Measurements from ENCODE around the gene BOC. TPM values are rescaled to one million over a fixed set of nuclear protein-coding genes. Genes with fewer than 3 reads are reported as not detected.

The BOC gene
- total and polyA plus RNA-seq, 12 donors, result 2.1 to 13.9 (median 4.9) TPM

DNA sequence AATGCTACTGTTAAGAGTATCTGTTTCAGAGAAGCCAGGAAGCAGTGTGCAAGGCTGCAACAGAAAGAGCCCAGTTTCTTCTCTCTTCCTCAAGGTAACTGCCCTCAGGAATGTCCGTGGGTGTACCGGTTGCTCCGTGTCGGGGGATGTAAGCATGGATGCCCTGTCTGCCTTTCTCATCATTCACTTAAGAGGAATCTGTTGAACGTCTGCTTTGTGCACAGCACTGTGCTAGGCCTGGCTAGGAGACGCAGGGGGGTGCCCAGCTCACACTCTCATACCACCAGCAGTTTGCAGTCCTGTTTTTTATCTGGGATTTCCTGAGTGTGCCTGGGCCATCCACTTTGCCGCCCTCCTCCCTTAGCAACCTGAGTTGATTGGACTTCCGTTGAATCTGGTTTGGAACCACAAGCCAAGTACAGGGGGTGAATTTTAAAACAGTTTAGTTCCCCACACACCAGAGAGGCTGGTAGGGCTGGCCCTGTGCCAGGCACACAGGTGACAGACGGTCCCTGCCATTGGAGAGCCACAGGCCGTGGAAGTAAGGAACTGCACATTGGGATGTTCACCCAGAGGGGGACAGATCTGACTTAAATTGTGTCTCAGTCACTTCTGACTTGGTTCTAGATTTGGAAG, 11.2 kb downstream of the BOC start:
- 51 to 52% methylated on average over 10 of the region's 10 CpGs for WGBS, 2 donors
- TF ChIP-seq, protein P1, sequence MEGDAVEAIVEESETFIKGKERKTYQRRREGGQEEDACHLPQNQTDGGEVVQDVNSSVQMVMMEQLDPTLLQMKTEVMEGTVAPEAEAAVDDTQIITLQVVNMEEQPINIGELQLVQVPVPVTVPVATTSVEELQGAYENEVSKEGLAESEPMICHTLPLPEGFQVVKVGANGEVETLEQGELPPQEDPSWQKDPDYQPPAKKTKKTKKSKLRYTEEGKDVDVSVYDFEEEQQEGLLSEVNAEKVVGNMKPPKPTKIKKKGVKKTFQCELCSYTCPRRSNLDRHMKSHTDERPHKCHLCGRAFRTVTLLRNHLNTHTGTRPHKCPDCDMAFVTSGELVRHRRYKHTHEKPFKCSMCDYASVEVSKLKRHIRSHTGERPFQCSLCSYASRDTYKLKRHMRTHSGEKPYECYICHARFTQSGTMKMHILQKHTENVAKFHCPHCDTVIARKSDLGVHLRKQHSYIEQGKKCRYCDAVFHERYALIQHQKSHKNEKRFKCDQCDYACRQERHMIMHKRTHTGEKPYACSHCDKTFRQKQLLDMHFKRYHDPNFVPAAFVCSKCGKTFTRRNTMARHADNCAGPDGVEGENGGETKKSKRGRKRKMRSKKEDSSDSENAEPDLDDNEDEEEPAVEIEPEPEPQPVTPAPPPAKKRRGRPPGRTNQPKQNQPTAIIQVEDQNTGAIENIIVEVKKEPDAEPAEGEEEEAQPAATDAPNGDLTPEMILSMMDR (IDR thresholded peaks at IDR 0.05), result no peak
- Histone ChIP-seq H3K9me3 (no peaks in the 10 kb centered on the region), H3K27me3 (peaks cover 0 to 11% (median 0%) of the 10 kb centered on the region in 7 donors), H3K4me3 (no peak overlapping the region), H3K27ac (peak overlapping the region in 1 of 10 donors; percentile 71), H3K4me1 (peaks cover 0 to 46% (median 7%) of the 10 kb centered on the region in 9 donors), H3K36me3 (peaks cover 0 to 8% (median 0%) of the 10 kb centered on the region in 9 donors)
- ATAC-seq (no peak), DNase-seq (no peak)
- intact Hi-C loops (cut with DNase I), result no loop called here

DNA sequence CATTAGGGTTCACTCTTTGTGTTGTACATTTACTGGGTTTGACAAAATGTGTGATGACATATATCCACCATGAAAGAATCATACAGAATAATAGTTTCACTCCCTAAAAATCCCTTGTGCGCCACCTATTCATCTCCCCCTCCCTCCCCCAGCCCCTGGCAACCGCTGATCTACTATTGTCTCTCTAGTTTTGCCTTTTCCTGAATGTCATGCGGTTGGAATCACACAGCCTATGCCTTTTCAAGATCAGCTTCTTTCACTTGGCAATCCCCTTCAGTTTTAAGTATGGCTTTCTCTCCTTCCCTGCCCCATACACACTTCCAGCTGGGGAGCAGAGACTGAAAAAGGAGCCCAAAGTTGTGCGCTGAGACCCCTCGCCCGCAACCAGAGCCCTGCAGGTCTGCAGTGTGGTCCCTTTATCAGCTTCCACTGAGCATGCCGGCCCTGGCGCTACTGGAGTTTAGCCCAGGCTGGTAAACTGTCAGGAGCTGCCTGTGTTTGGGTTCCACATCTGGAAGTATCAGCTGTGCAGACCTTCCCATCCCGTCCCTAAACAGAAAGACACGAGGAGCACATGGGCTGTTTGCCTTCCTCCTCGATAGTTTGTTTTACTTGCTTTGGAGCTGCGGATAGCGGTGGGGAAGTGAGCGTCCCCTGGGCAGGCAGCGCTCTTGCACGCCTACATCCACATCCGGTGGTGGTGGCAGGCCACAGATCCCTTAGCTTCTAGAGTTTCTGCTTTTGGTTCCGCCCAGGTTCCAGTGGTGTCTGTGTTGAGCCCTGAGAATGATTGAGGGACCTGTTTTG, 12.3 kb downstream of the BOC start:
- peak in 1 of 2 donors; percentile 28 for DNase-seq
- peaks cover 0 to 51% (median 7%) of the 10 kb centered on the region in 9 donors for H3K4me1 ChIP-seq
- 57 to 58% methylated on average over 18 of the region's 18 CpGs for WGBS, 2 donors
- H3K4me3 ChIP-seq, result peak overlapping the region in 3 of 10 donors; percentile 15 to 19 (median 18)
- TF ChIP-seq, protein P1 (IDR thresholded peaks at IDR 0.05), result no peak
- peaks cover 0 to 6% (median 0%) of the 10 kb centered on the region in 7 donors for H3K27me3 ChIP-seq
- ATAC-seq, result peak in 7 of 8 donors; percentile 29 to 62 (median 48)
- intact Hi-C loops (cut with DNase I), result no loop called here
- H3K36me3 ChIP-seq, result peaks cover 0 to under 1% (median 0%) of the 10 kb centered on the region in 9 donors
- no peaks in the 10 kb centered on the region for H3K9me3 ChIP-seq
- peak overlapping the region in 2 of 10 donors; percentile 35 to 36 for H3K27ac ChIP-seq

DNA sequence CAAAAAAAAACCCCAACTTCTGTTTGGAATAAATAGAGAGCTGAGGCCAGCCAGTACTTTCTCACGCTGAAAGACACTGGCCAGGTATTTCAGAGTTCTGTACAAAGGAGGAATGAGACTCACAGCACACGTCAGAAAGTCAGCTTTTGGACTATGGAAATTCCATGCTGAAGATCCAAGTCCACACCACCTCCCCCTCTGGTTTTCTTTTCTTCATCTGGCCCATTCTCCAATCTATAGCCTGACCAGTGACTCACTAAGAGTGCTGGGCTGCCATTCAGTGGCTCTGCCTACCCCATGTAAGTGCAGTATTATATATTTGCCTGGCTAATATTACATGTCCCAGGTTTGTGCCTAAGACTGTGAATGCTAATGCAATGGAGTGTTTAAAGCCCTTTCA, 13.9 kb downstream of the BOC start:
- Histone ChIP-seq H3K27me3 (peaks cover 0 to 6% (median 0%) of the 10 kb centered on the region in 7 donors), H3K4me1 (peaks cover 0 to 47% (median 7%) of the 10 kb centered on the region in 9 donors), H3K9me3 (no peaks in the 10 kb centered on the region), H3K27ac (no peak overlapping the region), H3K4me3 (no peak overlapping the region), H3K36me3 (no peaks in the 10 kb centered on the region)
- no peak for ATAC-seq
- 82 to 92% methylated on average over 2 of the region's 2 CpGs for WGBS, 2 donors
- intact Hi-C loops (cut with DNase I), result no loop called here
- TF ChIP-seq, protein P1 (IDR thresholded peaks at IDR 0.05), result no peak
- no peak for DNase-seq

DNA sequence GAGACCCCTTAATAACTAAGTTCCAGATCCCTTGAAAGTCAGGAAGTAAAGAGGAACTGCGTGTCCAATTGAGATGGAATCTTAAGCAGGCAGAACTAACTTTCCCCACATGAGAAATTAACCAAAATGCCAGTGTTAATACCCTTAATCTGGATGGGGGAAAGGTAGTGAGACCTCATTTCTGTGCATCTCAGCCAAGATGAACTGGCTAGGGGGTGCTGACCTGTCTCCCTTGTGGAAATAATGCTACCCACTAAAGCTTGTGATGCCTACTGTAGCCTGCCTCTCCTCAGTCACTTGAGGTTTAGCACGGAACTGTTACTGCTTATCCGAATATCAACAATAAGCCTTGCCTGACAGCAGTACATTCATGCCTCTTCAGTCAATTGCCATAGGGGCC, 15.1 kb downstream of the BOC start:
- H3K4me1 ChIP-seq, result peaks cover 0 to 36% (median under 1%) of the 10 kb centered on the region in 9 donors
- intact Hi-C loops (cut with DNase I), result no loop called here
- peaks cover 0 to 6% (median 0%) of the 10 kb centered on the region in 7 donors for H3K27me3 ChIP-seq
- H3K27ac ChIP-seq, result no peak overlapping the region
- TF ChIP-seq, protein P1 (IDR thresholded peaks at IDR 0.05), result no peak
- 90 to 93% methylated on average over 3 of the region's 3 CpGs for WGBS, 2 donors
- DNase-seq (no peak), ATAC-seq (no peak)
- H3K9me3 ChIP-seq, result no peaks in the 10 kb centered on the region
- no peaks in the 10 kb centered on the region for H3K36me3 ChIP-seq
- H3K4me3 ChIP-seq, result no peak overlapping the region
